ENCODE data around the gene BBS4.

BBS4 gene

GRCh38 chr15:72685301-72685924 lies 594 bp upstream of the BBS4 start:
- Histone ChIP-seq H3K27ac (peak overlapping the region; percentile 87 to 93), H3K36me3 (no peaks in the 10 kb centered on the region), H3K27me3 (no peaks in the 10 kb centered on the region), H3K4me1 (peaks cover 0 to 15% (median 8%) of the 10 kb centered on the region in 4 donors), H3K4me3 (peak overlapping the region; percentile 64), H3K9me3 (no peaks in the 10 kb centered on the region)
- peak in 1 of 2 experiments; percentile 7 for TF ChIP-seq CTCF (IDR thresholded peaks at IDR 0.05)
- no peak for DNase-seq
- intact Hi-C loops (cut with DNase I; ENCODE audit: low total_unique reads), result loop anchor here (5.0 kb wide), 2 partner anchors 97 to 213 kb away; partner anchors contain the start of genes ADPGK and ARIH1

GRCh38 chr15:72688697-72689096 lies 2.7 kb downstream of the BBS4 start:
- no peak for TF ChIP-seq CTCF (IDR thresholded peaks at IDR 0.05)
- DNase-seq, result no peak
- H3K27ac ChIP-seq, result no peak overlapping the region
- no peak overlapping the region for H3K4me3 ChIP-seq
- no peaks in the 10 kb centered on the region for H3K27me3 ChIP-seq
- no peaks in the 10 kb centered on the region for H3K9me3 ChIP-seq
- H3K36me3 ChIP-seq, result no peaks in the 10 kb centered on the region
- peaks cover 0 to 15% (median 8%) of the 10 kb centered on the region in 4 donors for H3K4me1 ChIP-seq
- intact Hi-C loops (cut with DNase I; ENCODE audit: low total_unique reads), result loop anchor here (5.0 kb wide), 2 partner anchors 94 to 216 kb away; partner anchors contain the start of genes ADPGK and ARIH1

GRCh38 chr15:72690938-72691337 lies 4.9 kb downstream of the BBS4 start:
- intact Hi-C loops (cut with DNase I; ENCODE audit: low total_unique reads), result no loop called here
- H3K4me1 ChIP-seq, result peaks cover 0 to 7% (median 3%) of the 10 kb centered on the region in 4 donors
- no peak for TF ChIP-seq CTCF (IDR thresholded peaks at IDR 0.05)

GRCh38 chr15:72698938-72699337 lies 12.9 kb downstream of the BBS4 start:
- Histone ChIP-seq H3K27ac (no peak overlapping the region), H3K27me3 (no peaks in the 10 kb centered on the region), H3K4me3 (no peak overlapping the region), H3K9me3 (no peaks in the 10 kb centered on the region), H3K36me3 (peaks cover 0 to 8% (median 0%) of the 10 kb centered on the region in 3 donors), H3K4me1 (no peaks in the 10 kb centered on the region)
- no peak for DNase-seq
- TF ChIP-seq CTCF (IDR thresholded peaks at IDR 0.05), result no peak
- intact Hi-C loops (cut with DNase I; ENCODE audit: low total_unique reads), result no loop called here

More at GRCh38 chr15:72690938-72691337, 4.9 kb downstream of the BBS4 start:
- no peak overlapping the region for H3K27ac ChIP-seq
- H3K36me3 ChIP-seq, result no peaks in the 10 kb centered on the region
- DNase-seq, result no peak
- no peaks in the 10 kb centered on the region for H3K27me3 ChIP-seq
- no peak overlapping the region for H3K4me3 ChIP-seq
- no peaks in the 10 kb centered on the region for H3K9me3 ChIP-seq

GRCh38 chr15:72700076-72700475 lies 14.1 kb downstream of the BBS4 start:
- H3K4me3 ChIP-seq, result no peak overlapping the region
- no peaks in the 10 kb centered on the region for H3K27me3 ChIP-seq
- H3K9me3 ChIP-seq, result no peaks in the 10 kb centered on the region
- DNase-seq, result no peak
- H3K36me3 ChIP-seq, result peaks cover 0 to 8% (median 0%) of the 10 kb centered on the region in 3 donors
- intact Hi-C loops (cut with DNase I; ENCODE audit: low total_unique reads), result no loop called here
- no peak overlapping the region for H3K27ac ChIP-seq
- TF ChIP-seq CTCF (IDR thresholded peaks at IDR 0.05), result no peak
- H3K4me1 ChIP-seq, result no peaks in the 10 kb centered on the region
